Measurements from ENCODE around the gene ADIRF.
"Not testable (repeated sequence)": the region's sequence is repeated elsewhere in the genome, so short reads cannot be mapped to it uniquely, and the experiment has no call there.

The ADIRF gene

GRCh38 chr10:86978457-86978856, 10.2 kb downstream of the ADIRF start:
- H3K4me3 ChIP-seq (ENCODE audit: low read depth, low read length); H3K9me3 ChIP-seq (ENCODE audit: control insufficient read depth, insufficient read depth, low read length); H3K4me1 ChIP-seq (ENCODE audit: control insufficient read depth, insufficient read depth, low read length); H3K36me3 ChIP-seq (ENCODE audit: control insufficient read depth, insufficient read depth, low read length); H3K9ac ChIP-seq (ENCODE audit: low read depth, low read length); H3K27me3 ChIP-seq (ENCODE audit: control insufficient read depth, insufficient read depth, low read length): not testable (repeated sequence)

GRCh38 chr10:86979296-86979818, 11.1 kb downstream of the ADIRF start:
- Histone ChIP-seq H3K27me3 (ENCODE audit: control insufficient read depth, insufficient read depth, low read length) (no peaks in the 10 kb centered on the region), H3K4me3 (ENCODE audit: low read depth, low read length) (no peak overlapping the region), H3K9ac (ENCODE audit: low read depth, low read length) (no peak overlapping the region), H3K9me3 (ENCODE audit: control insufficient read depth, insufficient read depth, low read length) (no peaks in the 10 kb centered on the region), H3K36me3 (ENCODE audit: control insufficient read depth, insufficient read depth, low read length) (no peaks in the 10 kb centered on the region), H3K4me1 (ENCODE audit: control insufficient read depth, insufficient read depth, low read length) (peaks cover 2% of the 10 kb centered on the region)

GRCh38 chr10:86979977-86980448, 11.7 kb downstream of the ADIRF start:
- H3K27me3 ChIP-seq (ENCODE audit: control insufficient read depth, insufficient read depth, low read length), result no peaks in the 10 kb centered on the region
- no peaks in the 10 kb centered on the region for H3K36me3 ChIP-seq (ENCODE audit: control insufficient read depth, insufficient read depth, low read length)
- no peak overlapping the region for H3K4me3 ChIP-seq (ENCODE audit: low read depth, low read length)
- H3K9me3 ChIP-seq (ENCODE audit: control insufficient read depth, insufficient read depth, low read length), result no peaks in the 10 kb centered on the region
- no peak overlapping the region for H3K9ac ChIP-seq (ENCODE audit: low read depth, low read length)
- H3K4me1 ChIP-seq (ENCODE audit: control insufficient read depth, insufficient read depth, low read length), result peaks cover 2% of the 10 kb centered on the region

- H3K9ac ChIP-seq (ENCODE audit: low read depth, low read length); H3K36me3 ChIP-seq (ENCODE audit: control insufficient read depth, insufficient read depth, low read length); H3K4me1 ChIP-seq (ENCODE audit: control insufficient read depth, insufficient read depth, low read length); H3K4me3 ChIP-seq (ENCODE audit: low read depth, low read length); H3K9me3 ChIP-seq (ENCODE audit: control insufficient read depth, insufficient read depth, low read length); H3K27me3 ChIP-seq (ENCODE audit: control insufficient read depth, insufficient read depth, low read length): not testable (repeated sequence)
Measured at GRCh38 chr10:86981020-86981419, 12.7 kb downstream of the ADIRF start.

- H3K4me1 ChIP-seq (ENCODE audit: control insufficient read depth, insufficient read depth, low read length), result peaks cover 2% of the 10 kb centered on the region
- H3K9ac ChIP-seq (ENCODE audit: low read depth, low read length), result no peak overlapping the region
- no peak overlapping the region for H3K4me3 ChIP-seq (ENCODE audit: low read depth, low read length)
- H3K27me3 ChIP-seq (ENCODE audit: control insufficient read depth, insufficient read depth, low read length), result no peaks in the 10 kb centered on the region
- no peaks in the 10 kb centered on the region for H3K36me3 ChIP-seq (ENCODE audit: control insufficient read depth, insufficient read depth, low read length)
- H3K9me3 ChIP-seq (ENCODE audit: control insufficient read depth, insufficient read depth, low read length), result no peaks in the 10 kb centered on the region
Measured at GRCh38 chr10:86981716-86982115, 13.4 kb downstream of the ADIRF start.

GRCh38 chr10:86984498-86984897, 16.2 kb downstream of the ADIRF start:
- not testable (repeated sequence) for H3K27me3 ChIP-seq (ENCODE audit: control insufficient read depth, insufficient read depth, low read length)

GRCh38 chr10:86988520-86988919, 20.2 kb downstream of the ADIRF start:
- Histone ChIP-seq H3K27me3 (ENCODE audit: control insufficient read depth, insufficient read depth, low read length) (no peaks in the 10 kb centered on the region), H3K4me1 (ENCODE audit: control insufficient read depth, insufficient read depth, low read length) (no peaks in the 10 kb centered on the region), H3K36me3 (ENCODE audit: control insufficient read depth, insufficient read depth, low read length) (no peaks in the 10 kb centered on the region), H3K9me3 (ENCODE audit: control insufficient read depth, insufficient read depth, low read length) (no peaks in the 10 kb centered on the region), H3K4me3 (ENCODE audit: low read depth, low read length) (no peak overlapping the region), H3K9ac (ENCODE audit: low read depth, low read length) (no peak overlapping the region)

More at GRCh38 chr10:86984498-86984897, 16.2 kb downstream of the ADIRF start:
- H3K9ac ChIP-seq (ENCODE audit: low read depth, low read length); H3K9me3 ChIP-seq (ENCODE audit: control insufficient read depth, insufficient read depth, low read length); H3K36me3 ChIP-seq (ENCODE audit: control insufficient read depth, insufficient read depth, low read length); H3K4me3 ChIP-seq (ENCODE audit: low read depth, low read length); H3K4me1 ChIP-seq (ENCODE audit: control insufficient read depth, insufficient read depth, low read length): not testable (repeated sequence)

- H3K27me3 ChIP-seq (ENCODE audit: control insufficient read depth, insufficient read depth, low read length); H3K4me3 ChIP-seq (ENCODE audit: low read depth, low read length); H3K4me1 ChIP-seq (ENCODE audit: control insufficient read depth, insufficient read depth, low read length); H3K36me3 ChIP-seq (ENCODE audit: control insufficient read depth, insufficient read depth, low read length); H3K9me3 ChIP-seq (ENCODE audit: control insufficient read depth, insufficient read depth, low read length); H3K9ac ChIP-seq (ENCODE audit: low read depth, low read length): not testable (repeated sequence)
Measured at GRCh38 chr10:86991362-86991761, 23.1 kb downstream of the ADIRF start.

GRCh38 chr10:86992456-86992855, 24.2 kb downstream of the ADIRF start:
- no peak overlapping the region for H3K9ac ChIP-seq (ENCODE audit: low read depth, low read length)
- H3K27me3 ChIP-seq (ENCODE audit: control insufficient read depth, insufficient read depth, low read length), result no peaks in the 10 kb centered on the region
- no peak overlapping the region for H3K4me3 ChIP-seq (ENCODE audit: low read depth, low read length)
- H3K4me1 ChIP-seq (ENCODE audit: control insufficient read depth, insufficient read depth, low read length), result no peaks in the 10 kb centered on the region
- no peaks in the 10 kb centered on the region for H3K36me3 ChIP-seq (ENCODE audit: control insufficient read depth, insufficient read depth, low read length)
- no peaks in the 10 kb centered on the region for H3K9me3 ChIP-seq (ENCODE audit: control insufficient read depth, insufficient read depth, low read length)

- no peaks in the 10 kb centered on the region for H3K9me3 ChIP-seq (ENCODE audit: control insufficient read depth, insufficient read depth, low read length)
- no peaks in the 10 kb centered on the region for H3K27me3 ChIP-seq (ENCODE audit: control insufficient read depth, insufficient read depth, low read length)
- no peak overlapping the region for H3K9ac ChIP-seq (ENCODE audit: low read depth, low read length)
- no peaks in the 10 kb centered on the region for H3K4me1 ChIP-seq (ENCODE audit: control insufficient read depth, insufficient read depth, low read length)
- no peak overlapping the region for H3K4me3 ChIP-seq (ENCODE audit: low read depth, low read length)
- no peaks in the 10 kb centered on the region for H3K36me3 ChIP-seq (ENCODE audit: control insufficient read depth, insufficient read depth, low read length)
Measured at GRCh38 chr10:86992929-86993328, 24.6 kb downstream of the ADIRF start.

GRCh38 chr10:86999802-87000403, 31.6 kb downstream of the ADIRF start:
- not testable (repeated sequence) for H3K9ac ChIP-seq (ENCODE audit: low read depth, low read length); H3K27me3 ChIP-seq (ENCODE audit: control insufficient read depth, insufficient read depth, low read length); H3K9me3 ChIP-seq (ENCODE audit: control insufficient read depth, insufficient read depth, low read length); H3K4me3 ChIP-seq (ENCODE audit: low read depth, low read length); H3K36me3 ChIP-seq (ENCODE audit: control insufficient read depth, insufficient read depth, low read length); H3K4me1 ChIP-seq (ENCODE audit: control insufficient read depth, insufficient read depth, low read length)

GRCh38 chr10:87000491-87000890, 32.2 kb downstream of the ADIRF start:
- H3K36me3 ChIP-seq (ENCODE audit: control insufficient read depth, insufficient read depth, low read length), result no peaks in the 10 kb centered on the region
- H3K9me3 ChIP-seq (ENCODE audit: control insufficient read depth, insufficient read depth, low read length), result no peaks in the 10 kb centered on the region
- H3K4me1 ChIP-seq (ENCODE audit: control insufficient read depth, insufficient read depth, low read length), result no peaks in the 10 kb centered on the region
- H3K4me3 ChIP-seq (ENCODE audit: low read depth, low read length), result no peak overlapping the region
- no peak overlapping the region for H3K9ac ChIP-seq (ENCODE audit: low read depth, low read length)
- no peaks in the 10 kb centered on the region for H3K27me3 ChIP-seq (ENCODE audit: control insufficient read depth, insufficient read depth, low read length)
